Small intestine (tissue), 7 donors: ENCODE measurements around the gene TNFRSF19. TPM values are rescaled to one million over a fixed set of nuclear protein-coding genes. Genes with fewer than 3 reads are reported as not detected.

Experiments used
- DNase-seq, 2 donors: peaks; one replicate each; pipeline versions ENCODE4 v3.0.0 to v3.0.0-alpha.2; 2013
- FAIRE-seq: peaks from 2 replicates; lab custom pipeline; 2012; peaks lifted over from hg19 to GRCh38; lab: Jason Lieb, UNC
- H3K27ac ChIP-seq, 3 donors: one replicate each; pipeline ENCODE4 v1.5.1; 2013; ENCODE audit warnings: low read length in 2 of 3, mild to moderate bottlenecking in 2 of 3, control low read depth in 1 of 3, inconsistent platforms in 1 of 3, low read depth in 1 of 3, moderate library complexity in 1 of 3
- H3K27me3 ChIP-seq, 3 donors: one replicate each; pipeline ENCODE4 v1.6.1; 2013; ENCODE audit warnings: low read length in 3 of 3, inconsistent platforms in 1 of 3; ENCODE audit not compliant: control insufficient read depth in 3 of 3, insufficient read depth in 3 of 3
- H3K36me3 ChIP-seq, 3 donors: one replicate each; pipeline ENCODE4 v1.6.1; 2013; ENCODE audit warnings: low read length in 3 of 3, inconsistent platforms in 1 of 3, low read depth in 1 of 3, mild to moderate bottlenecking in 1 of 3, moderate library complexity in 1 of 3; ENCODE audit not compliant: control insufficient read depth in 3 of 3, insufficient read depth in 2 of 3
- H3K4me1 ChIP-seq, 3 donors: one replicate each; pipeline ENCODE4 v1.6.1; 2013; ENCODE audit warnings: low read length in 2 of 3, inconsistent platforms in 1 of 3, low read depth in 1 of 3, mild to moderate bottlenecking in 1 of 3, moderate library complexity in 1 of 3; ENCODE audit not compliant: control insufficient read depth in 3 of 3, insufficient read depth in 2 of 3
- H3K4me3 ChIP-seq, 3 donors: one replicate each; pipeline ENCODE4 v1.5.1; 2013; ENCODE audit warnings: low read length in 3 of 3, control low read depth in 1 of 3, inconsistent platforms in 1 of 3, low read depth in 1 of 3, mild to moderate bottlenecking in 1 of 3, moderate library complexity in 1 of 3
- H3K9me3 ChIP-seq, 2 donors: one replicate each; pipeline ENCODE4 v1.6.1; 2013; ENCODE audit warnings: low read depth in 1 of 2, low read length in 1 of 2; ENCODE audit not compliant: control insufficient read depth in 2 of 2, insufficient read depth in 1 of 2
- WGBS, 3 donors: extraction: QIAGEN DNeasy Blood & Tissue Kit; methylation state at CpG; one replicate each; pipeline ENCODE4 v1.1.7; 2013; 5-methylcytosine and 5-hydroxymethylcytosine counted together
- polyA plus RNA-seq, 4 donors: library from polyadenylated mRNA; stranded (reverse) in 3 of 4; unstranded in 1 of 4; fragments of 200-250 nt in 3 of 4; fragments of 120-200 nt in 1 of 4; gene quantifications; one replicate each; pipeline versions ENCODE4 v1.2.1 to v1.2.3, GENCODE V29; 2013
- donor health status: healthy with polysubstance abuse.
- donor health status: control.
- donor health status: control.
- donor health status: Bipolar disorder and iron deficiency.
- donor health status: healthy.

The TNFRSF19 gene
- polyA plus RNA-seq, 4 donors = 1.4 to 2.6 TPM; not detected in 2

- FAIRE-seq (no peak), DNase-seq (no peak)
- no peaks in the 10 kb centered on the region for H3K27me3 ChIP-seq
- no peaks in the 10 kb centered on the region for H3K9me3 ChIP-seq
- no peaks in the 10 kb centered on the region for H3K4me1 ChIP-seq
- H3K36me3 ChIP-seq = no peaks in the 10 kb centered on the region
- WGBS, 3 donors = 42 to 50% (median 50%) methylated on average over 14 of the region's 14 CpGs
- no peak overlapping the region for H3K27ac ChIP-seq
- no peak overlapping the region for H3K4me3 ChIP-seq
Measured at GRCh38 chr13:23558675-23559536, 11.3 kb upstream of the TNFRSF19 start.

- DNase-seq = no peak
- no peak overlapping the region for H3K4me3 ChIP-seq
- no peak overlapping the region for H3K27ac ChIP-seq
- H3K36me3 ChIP-seq = no peaks in the 10 kb centered on the region
- no peaks in the 10 kb centered on the region for H3K4me1 ChIP-seq
- FAIRE-seq = no peak
- no peaks in the 10 kb centered on the region for H3K27me3 ChIP-seq
- WGBS, 3 donors = 86 to 93% (median 90%) methylated on average over 7 of the region's 7 CpGs
- no peaks in the 10 kb centered on the region for H3K9me3 ChIP-seq
Measured at GRCh38 chr13:23560571-23561089, 9.6 kb upstream of the TNFRSF19 start.

- Histone ChIP-seq H3K27me3 (no peaks in the 10 kb centered on the region), H3K36me3 (no peaks in the 10 kb centered on the region), H3K4me3 (no peak overlapping the region), H3K27ac (no peak overlapping the region), H3K9me3 (no peaks in the 10 kb centered on the region), H3K4me1 (no peaks in the 10 kb centered on the region)
- FAIRE-seq (no peak), DNase-seq (no peak)
- WGBS, 3 donors = 82 to 89% (median 83%) methylated on average over 3 of the region's 3 CpGs
Measured at GRCh38 chr13:23561261-23561660, 9.0 kb upstream of the TNFRSF19 start.

GRCh38 chr13:23563085-23563845, 6.9 kb upstream of the TNFRSF19 start:
- no peaks in the 10 kb centered on the region for H3K4me1 ChIP-seq
- DNase-seq (no peak), FAIRE-seq (no peak)
- no peak overlapping the region for H3K27ac ChIP-seq
- WGBS, 3 donors = 87 to 91% (median 91%) methylated on average over 4 of the region's 4 CpGs
- H3K36me3 ChIP-seq = no peaks in the 10 kb centered on the region
- H3K27me3 ChIP-seq = no peaks in the 10 kb centered on the region
- no peaks in the 10 kb centered on the region for H3K9me3 ChIP-seq
- no peak overlapping the region for H3K4me3 ChIP-seq

- WGBS, 3 donors = 43 to 64% (median 52%) methylated on average over 9 of the region's 9 CpGs
Measured at GRCh38 chr13:23567906-23568460, 2.2 kb upstream of the TNFRSF19 start.

GRCh38 chr13:23570921-23571315, 706 bp downstream of the TNFRSF19 start:
- WGBS, 3 donors = 41 to 72% (median 52%) methylated on average over 2 of the region's 2 CpGs
- FAIRE-seq (no peak), DNase-seq (no peak)
- Histone ChIP-seq H3K27me3 (peaks cover 0 to 7% (median 5%) of the 10 kb centered on the region in 3 donors), H3K4me1 (no peaks in the 10 kb centered on the region), H3K27ac (no peak overlapping the region), H3K36me3 (no peaks in the 10 kb centered on the region), H3K4me3 (no peak overlapping the region), H3K9me3 (no peaks in the 10 kb centered on the region)

More at GRCh38 chr13:23567906-23568460, 2.2 kb upstream of the TNFRSF19 start:
- H3K4me1 ChIP-seq = no peaks in the 10 kb centered on the region
- H3K27ac ChIP-seq = no peak overlapping the region
- no peak for FAIRE-seq
- peaks cover 0 to 5% (median 5%) of the 10 kb centered on the region in 3 donors for H3K27me3 ChIP-seq
- H3K9me3 ChIP-seq = no peaks in the 10 kb centered on the region
- no peak for DNase-seq
- no peak overlapping the region for H3K4me3 ChIP-seq
- H3K36me3 ChIP-seq = no peaks in the 10 kb centered on the region

GRCh38 chr13:23571431-23571830, 1.2 kb downstream of the TNFRSF19 start:
- H3K4me1 ChIP-seq = no peaks in the 10 kb centered on the region
- WGBS, 3 donors = 63 to 66% (median 64%) methylated on average over 2 of the region's 2 CpGs
- peaks cover 0 to 7% (median 5%) of the 10 kb centered on the region in 3 donors for H3K27me3 ChIP-seq
- H3K9me3 ChIP-seq = no peaks in the 10 kb centered on the region
- H3K4me3 ChIP-seq = no peak overlapping the region
- FAIRE-seq (no peak), DNase-seq (no peak)
- no peak overlapping the region for H3K27ac ChIP-seq
- no peaks in the 10 kb centered on the region for H3K36me3 ChIP-seq

GRCh38 chr13:23572836-23573235, 2.6 kb downstream of the TNFRSF19 start:
- 53 to 68% (median 53%) methylated on average over 1 of the region's 1 CpG for WGBS, 3 donors
- no peaks in the 10 kb centered on the region for H3K36me3 ChIP-seq
- H3K27ac ChIP-seq = no peak overlapping the region
- peaks cover 0 to 12% (median 5%) of the 10 kb centered on the region in 3 donors for H3K27me3 ChIP-seq
- FAIRE-seq = no peak
- DNase-seq = no peak
- H3K9me3 ChIP-seq = no peaks in the 10 kb centered on the region
- no peaks in the 10 kb centered on the region for H3K4me1 ChIP-seq
- no peak overlapping the region for H3K4me3 ChIP-seq
